ENCODE measurements around the gene ELF1.

- TF ChIP-seq CTCF (IDR thresholded peaks at IDR 0.05) (no peak), ZFX (IDR thresholded peaks at IDR 0.05; ENCODE audit: borderline replicate concordance) (no peak)
Measured at GRCh38 chr13:40911341-40911740, 107.8 kb downstream of the ELF1 start.
